Measurements from ENCODE around the gene PARD3B.

DNA sequence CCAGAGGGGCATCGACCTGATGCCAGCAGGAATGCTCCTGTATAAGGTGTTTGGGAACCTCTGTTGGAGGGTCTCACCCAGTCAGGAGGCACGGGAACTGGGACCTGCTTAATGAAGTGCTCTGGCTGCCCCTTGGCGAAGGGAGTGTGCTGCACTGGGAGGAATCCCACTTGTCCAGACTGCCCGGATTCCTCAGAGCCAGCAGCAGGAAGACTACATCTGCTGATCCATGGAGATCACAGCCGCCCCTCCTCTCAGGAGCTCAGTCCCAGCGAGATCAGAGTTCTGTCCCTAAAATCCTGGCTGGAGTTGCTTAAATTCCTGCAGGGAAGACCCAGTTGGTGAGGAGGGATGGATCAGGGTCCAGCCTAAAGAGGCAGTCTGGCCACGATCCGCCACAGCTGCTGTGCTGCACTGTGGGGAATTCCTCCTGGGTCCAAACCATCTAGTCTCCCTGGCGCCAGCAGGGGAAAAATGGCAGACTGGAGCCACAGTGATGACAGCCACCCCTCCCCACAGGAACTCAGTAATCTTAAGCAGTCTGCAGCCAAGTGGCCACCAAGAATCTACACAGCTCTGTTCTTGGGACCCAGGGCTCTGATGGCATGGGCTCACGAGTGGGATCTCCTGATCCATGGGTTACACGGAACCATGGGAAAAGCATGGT, 1060.5 kb downstream of the PARD3B start:
- TF ChIP-seq POLR2AphosphoS5 (IDR thresholded peaks at IDR 0.05; ENCODE audit: low read depth, low read length), result no peak
- TF ChIP-seq POLR2A (IDR thresholded peaks at IDR 0.05; ENCODE audit: low read depth, low read length), result no peak

Data from GM12892 (cell line).